Choroid plexus epithelial cell (primary cell): ENCODE data around the gene RPS6KA2.

ENCODE experiments used
- DNase-seq: peaks from one replicate; pipeline ENCODE4 v3.0.0-alpha.2; 2010; ENCODE audit warnings: low read depth
- H3K4me3 ChIP-seq: 2 replicates; pipeline ENCODE4 v1.5.1; 2011; ENCODE audit warnings: low read depth, mild to moderate bottlenecking, control low read depth, low read length, moderate library complexity
- TF ChIP-seq, protein P1 (sequence below): conservative IDR thresholded peaks from 2 replicates; pipeline ENCODE4 v1.5.1; 2011; ENCODE audit warnings: low read depth, mild to moderate bottlenecking, control low read depth, inconsistent platforms, low read length, moderate library complexity

RPS6KA2 gene

GRCh38 chr6:166599205-166599604 is 27.8 kb downstream of the RPS6KA2 start:
- TF ChIP-seq, protein P1, sequence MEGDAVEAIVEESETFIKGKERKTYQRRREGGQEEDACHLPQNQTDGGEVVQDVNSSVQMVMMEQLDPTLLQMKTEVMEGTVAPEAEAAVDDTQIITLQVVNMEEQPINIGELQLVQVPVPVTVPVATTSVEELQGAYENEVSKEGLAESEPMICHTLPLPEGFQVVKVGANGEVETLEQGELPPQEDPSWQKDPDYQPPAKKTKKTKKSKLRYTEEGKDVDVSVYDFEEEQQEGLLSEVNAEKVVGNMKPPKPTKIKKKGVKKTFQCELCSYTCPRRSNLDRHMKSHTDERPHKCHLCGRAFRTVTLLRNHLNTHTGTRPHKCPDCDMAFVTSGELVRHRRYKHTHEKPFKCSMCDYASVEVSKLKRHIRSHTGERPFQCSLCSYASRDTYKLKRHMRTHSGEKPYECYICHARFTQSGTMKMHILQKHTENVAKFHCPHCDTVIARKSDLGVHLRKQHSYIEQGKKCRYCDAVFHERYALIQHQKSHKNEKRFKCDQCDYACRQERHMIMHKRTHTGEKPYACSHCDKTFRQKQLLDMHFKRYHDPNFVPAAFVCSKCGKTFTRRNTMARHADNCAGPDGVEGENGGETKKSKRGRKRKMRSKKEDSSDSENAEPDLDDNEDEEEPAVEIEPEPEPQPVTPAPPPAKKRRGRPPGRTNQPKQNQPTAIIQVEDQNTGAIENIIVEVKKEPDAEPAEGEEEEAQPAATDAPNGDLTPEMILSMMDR: no peak
- no peak for DNase-seq
- no peak overlapping the region for H3K4me3 ChIP-seq

DNA sequence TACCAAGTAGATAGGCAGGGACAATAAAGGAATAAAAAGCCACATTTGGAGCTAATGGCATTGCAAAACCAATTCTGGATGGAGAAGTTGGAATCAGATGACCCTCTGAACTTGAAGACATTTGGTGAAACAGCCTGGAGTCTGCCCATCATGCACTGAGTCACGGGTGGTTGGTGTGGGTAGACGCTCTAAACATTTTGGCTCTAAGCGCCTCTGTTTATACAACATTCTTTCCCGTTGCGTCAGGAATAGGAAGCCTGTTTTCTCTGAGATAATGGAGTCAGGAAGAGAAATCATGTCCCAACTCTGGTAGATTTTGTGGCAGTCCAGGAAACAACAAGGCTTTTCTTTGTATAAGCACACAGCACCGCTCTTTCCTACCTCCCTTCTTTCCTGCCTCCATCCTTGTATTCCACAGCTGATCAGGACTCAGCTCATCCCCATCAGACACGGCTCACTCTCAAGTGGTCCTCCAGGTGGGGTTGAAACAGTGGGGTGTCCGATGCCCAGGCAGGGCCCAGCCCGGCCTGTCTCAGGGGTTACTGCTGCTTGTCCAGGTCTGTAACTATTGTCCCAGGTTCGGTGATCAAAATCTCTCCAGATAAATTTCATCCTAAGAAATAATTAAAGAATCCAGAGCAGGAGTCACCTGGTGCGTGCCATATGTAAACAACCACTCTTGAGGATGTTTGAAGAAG is 28.5 kb downstream of the RPS6KA2 start:
- peak; percentile 92 for DNase-seq

DNA sequence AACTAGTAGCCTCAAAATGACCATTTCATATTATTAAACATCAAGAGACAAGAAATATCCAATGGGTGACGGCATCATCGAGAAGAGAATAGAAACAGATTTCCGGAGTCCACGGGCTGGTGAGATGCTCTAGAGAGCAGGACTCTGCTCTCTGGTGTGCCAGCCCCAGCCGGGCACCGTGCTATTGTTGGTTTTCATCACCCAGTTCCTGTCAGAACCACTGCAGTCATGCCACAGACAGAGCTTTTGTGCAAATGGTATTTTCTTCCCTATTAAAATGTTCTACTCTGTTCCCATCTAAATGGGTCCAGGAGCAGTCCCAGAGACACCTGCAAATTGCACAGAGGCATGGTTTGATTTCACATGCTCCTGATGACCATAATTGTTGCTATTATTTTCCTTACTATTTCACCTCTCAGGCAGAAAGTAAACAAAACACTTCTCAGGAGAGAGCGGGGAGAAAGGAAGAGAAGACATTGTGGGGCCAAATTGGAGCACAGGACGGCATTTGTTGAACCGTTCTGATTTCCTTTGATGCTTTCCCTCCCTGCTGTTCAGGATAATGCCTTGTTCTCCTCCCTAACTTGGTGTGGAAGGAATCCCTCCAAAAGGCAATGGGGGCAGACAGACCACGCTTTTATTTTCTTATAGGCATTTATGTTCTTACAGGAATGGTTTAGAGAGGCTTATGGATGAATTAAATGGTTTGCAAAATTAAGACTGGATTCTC is 29.2 kb downstream of the RPS6KA2 start:
- TF ChIP-seq, protein P1: no peak
- DNase-seq: no peak
- H3K4me3 ChIP-seq: no peak overlapping the region

More for the DNA sequence above, 28.5 kb downstream of the RPS6KA2 start:
- TF ChIP-seq, protein P1: no peak
- H3K4me3 ChIP-seq: no peak overlapping the region

DNA sequence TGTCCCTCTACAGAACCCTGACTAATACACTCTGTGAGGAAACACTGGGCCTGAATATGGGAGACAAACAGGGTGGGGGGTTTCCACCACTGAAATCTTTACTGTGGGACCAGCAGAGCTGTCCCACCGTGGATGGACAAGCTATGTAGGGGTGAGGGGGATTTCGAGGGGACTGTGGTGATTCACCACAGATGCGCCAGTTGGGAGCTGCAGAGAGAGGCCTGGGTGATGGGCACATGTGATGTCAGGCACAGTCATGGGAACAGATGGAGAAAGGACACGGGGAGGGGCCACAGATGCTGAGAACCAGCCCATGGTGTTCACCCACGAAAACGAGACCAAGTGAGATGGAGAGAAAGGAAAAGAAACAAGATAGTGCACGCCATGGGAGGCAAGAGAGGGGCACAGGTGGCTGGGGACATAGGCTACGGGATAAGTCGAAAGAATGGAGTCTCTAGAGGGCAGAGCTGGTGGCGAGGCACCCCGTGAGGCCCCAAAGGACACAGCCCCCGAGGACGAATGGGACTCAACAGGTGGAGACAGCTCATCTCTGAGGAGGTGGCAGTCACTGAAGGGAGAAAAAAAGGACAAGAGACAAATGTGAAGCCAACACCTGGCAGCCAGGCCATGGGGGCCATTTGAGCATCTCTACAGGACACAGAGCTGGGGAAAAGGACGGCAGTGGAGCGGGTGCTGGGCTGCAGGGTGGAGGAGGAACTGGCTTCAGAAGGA is 30.1 kb downstream of the RPS6KA2 start:
- DNase-seq: no peak
- TF ChIP-seq, protein P1: no peak
- no peak overlapping the region for H3K4me3 ChIP-seq

DNA sequence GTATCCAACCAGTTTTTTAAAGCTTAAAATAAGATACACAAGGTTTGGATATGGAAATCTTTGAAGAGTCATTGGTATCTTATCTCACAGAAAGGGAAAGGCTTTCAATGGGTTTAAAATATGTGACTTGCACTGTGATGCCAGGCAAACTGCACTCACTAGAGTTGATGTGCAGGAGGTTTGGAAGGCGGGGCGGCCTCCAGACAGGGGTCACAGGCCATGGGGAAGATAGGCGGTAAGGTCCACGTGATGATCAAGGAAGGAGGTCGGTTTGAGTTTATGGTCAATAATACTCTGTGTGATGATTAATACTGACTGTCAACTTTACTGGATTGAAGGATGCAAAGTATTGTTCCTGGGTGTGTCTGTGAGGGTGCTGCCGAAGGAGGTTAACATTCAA is 31.1 kb downstream of the RPS6KA2 start:
- DNase-seq: no peak
- TF ChIP-seq, protein P1: no peak

DNA sequence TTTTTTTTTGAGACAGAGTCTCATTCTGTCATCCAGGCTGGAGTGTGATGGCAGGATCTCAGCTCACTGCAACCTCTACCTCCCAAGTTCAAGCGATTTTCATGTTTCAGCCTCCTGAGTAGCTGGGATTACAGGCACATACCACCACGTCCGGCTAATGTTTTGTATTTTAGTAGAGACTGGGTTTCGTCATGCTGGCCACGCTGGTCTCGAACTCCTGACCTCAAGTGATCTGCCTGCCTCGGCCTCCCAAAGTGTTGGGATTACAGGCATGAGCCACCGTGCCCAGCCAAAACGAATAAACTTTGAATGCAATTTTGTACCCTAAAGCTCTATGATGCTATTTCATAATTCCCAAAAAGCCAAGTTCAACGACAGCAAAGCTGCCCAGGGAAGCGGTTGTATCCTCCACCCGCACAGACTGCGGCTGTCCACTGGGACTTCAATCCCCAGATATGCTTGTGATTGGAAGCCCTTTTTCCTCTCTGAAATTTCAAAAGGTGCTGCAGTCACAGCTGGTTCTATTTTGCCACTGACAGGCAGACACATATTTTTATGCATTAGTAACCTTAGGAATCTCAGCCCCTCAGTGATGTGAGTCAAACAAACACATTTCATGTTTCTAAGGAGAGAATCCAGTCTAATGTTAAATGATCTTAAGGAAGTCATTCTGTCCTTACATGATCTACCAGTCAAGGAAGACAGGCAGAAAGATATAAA is 31.8 kb downstream of the RPS6KA2 start:
- H3K4me3 ChIP-seq: no peak overlapping the region
- TF ChIP-seq, protein P1: no peak
- DNase-seq: peak; percentile 94

More for the DNA sequence above, 31.1 kb downstream of the RPS6KA2 start:
- H3K4me3 ChIP-seq: no peak overlapping the region
